Activated B cell treated with CpG ODN at 0.5 μM for 24 hours (primary cell): Measurements from ENCODE around the gene GHR. TPM values are rescaled to one million over a fixed set of nuclear protein-coding genes. Genes with fewer than 3 reads are reported as not detected.

ENCODE experiments used
- ATAC-seq: fragments of 200-7000 bp; cut with Tn5 transposase; one replicate; pipeline ENCODE4 v1.10.0; 2021; ENCODE audit warnings: low read depth, mild to moderate bottlenecking, moderate library complexity
- CTCF ChIA-PET: fragments of 350-600 bp; sonication (Branson Sonifier 250); formaldehyde crosslinking; loops from one replicate; lab custom pipeline; 2021; ENCODE audit warnings: antibody characterized with exemption; lab: Charles Lee
- POLR2A ChIA-PET: fragments of 350-600 bp; sonication (Branson Sonifier 250); formaldehyde crosslinking; loops from one replicate; lab custom pipeline; 2021; ENCODE audit warnings: antibody characterized with exemption; lab: Charles Lee
- DNase-seq: peaks from one replicate; pipeline ENCODE4 v3.0.0; 2022
- H3K27ac Mint-ChIP-seq: one replicate; pipeline ENCODE4 v1.8.0; 2020; ENCODE audit warnings: mixed read lengths
- H3K27me3 Mint-ChIP-seq: one replicate; pipeline ENCODE4 v1.8.0; 2021; ENCODE audit warnings: mixed read lengths
- H3K36me3 Mint-ChIP-seq: one replicate; pipeline ENCODE4 v1.8.0; 2021; ENCODE audit warnings: low read depth, mixed read lengths
- H3K4me1 Mint-ChIP-seq: one replicate; pipeline ENCODE4 v1.8.0; 2021; ENCODE audit warnings: mixed read lengths
- H3K4me3 Mint-ChIP-seq: one replicate; pipeline ENCODE4 v1.8.0; 2020; ENCODE audit warnings: mild to moderate bottlenecking, mixed read lengths
- H3K9me3 Mint-ChIP-seq: one replicate; pipeline ENCODE4 v1.8.0; 2020; ENCODE audit warnings: mixed read lengths
- CTCF ChIP-seq: fragments of 200-600 bp; IDR thresholded peaks from one replicate; pipeline ENCODE4 v1.8.0; 2022; ENCODE audit warnings: antibody characterized with exemption, mild to moderate bottlenecking
- intact Hi-C: fragments of 100-400 bp; cut with micrococcal nuclease; formaldehyde crosslinking; loops from one replicate; pipeline ENCODE4 v1.15.1; 2024
- total RNA-seq: library from RNA; stranded (reverse); gene quantifications from 2 replicates; pipeline ENCODE4 v1.2.3, GENCODE V29; 2022

Gene GHR
- total RNA-seq, 1 donor from 2014 or later: not detected

GRCh38 chr5:42400474-42400873 is 22.8 kb upstream of the GHR start:
- CTCF ChIA-PET: no interaction called here
- no peak for TF ChIP-seq CTCF
- POLR2A ChIA-PET: no interaction called here

GRCh38 chr5:42403236-42403635 is 20.0 kb upstream of the GHR start:
- Mint-ChIP-seq H3K36me3 (no peaks in the 10 kb centered on the region), H3K4me3 (no peak overlapping the region), H3K27me3 (no peaks in the 10 kb centered on the region), H3K4me1 (no peaks in the 10 kb centered on the region), H3K27ac (no peak overlapping the region), H3K9me3 (no peaks in the 10 kb centered on the region)
- DNase-seq: no peak
- TF ChIP-seq CTCF: no peak
- no peak for ATAC-seq
- intact Hi-C loops: no loop called here
- POLR2A ChIA-PET: no interaction called here
- CTCF ChIA-PET: no interaction called here

More at GRCh38 chr5:42400474-42400873, 22.8 kb upstream of the GHR start:
- no peak overlapping the region for H3K27ac Mint-ChIP-seq
- no peak overlapping the region for H3K4me3 Mint-ChIP-seq
- H3K27me3 Mint-ChIP-seq: no peaks in the 10 kb centered on the region
- H3K4me1 Mint-ChIP-seq: no peaks in the 10 kb centered on the region
- no peaks in the 10 kb centered on the region for H3K36me3 Mint-ChIP-seq
- DNase-seq: no peak
- intact Hi-C loops: no loop called here
- no peaks in the 10 kb centered on the region for H3K9me3 Mint-ChIP-seq
- no peak for ATAC-seq

- Mint-ChIP-seq H3K9me3 (no peaks in the 10 kb centered on the region), H3K36me3 (no peaks in the 10 kb centered on the region), H3K4me3 (no peak overlapping the region), H3K27ac (no peak overlapping the region), H3K27me3 (no peaks in the 10 kb centered on the region), H3K4me1 (no peaks in the 10 kb centered on the region)
- no peak for DNase-seq
- no peak for TF ChIP-seq CTCF
- intact Hi-C loops: no loop called here
- ChIA-PET POLR2A (no interaction called here), CTCF (no interaction called here)
- ATAC-seq: no peak
Observed at GRCh38 chr5:42404366-42404765, 18.9 kb upstream of the GHR start.

GRCh38 chr5:42419294-42419693 is 3.9 kb upstream of the GHR start:
- ATAC-seq: no peak
- CTCF ChIA-PET: no interaction called here
- Mint-ChIP-seq H3K4me3 (no peak overlapping the region), H3K27ac (no peak overlapping the region), H3K9me3 (peaks cover 2% of the 10 kb centered on the region), H3K36me3 (no peaks in the 10 kb centered on the region), H3K4me1 (no peaks in the 10 kb centered on the region), H3K27me3 (no peaks in the 10 kb centered on the region)
- no peak for TF ChIP-seq CTCF
- intact Hi-C loops: no loop called here
- no peak for DNase-seq
- POLR2A ChIA-PET: no interaction called here

GRCh38 chr5:42422656-42423280 is 471 bp upstream of the GHR start:
- ATAC-seq: no peak
- intact Hi-C loops: no loop called here
- H3K4me3 Mint-ChIP-seq: no peak overlapping the region
- no peak overlapping the region for H3K27ac Mint-ChIP-seq
- no peaks in the 10 kb centered on the region for H3K36me3 Mint-ChIP-seq
- TF ChIP-seq CTCF: no peak
- no peaks in the 10 kb centered on the region for H3K4me1 Mint-ChIP-seq
- POLR2A ChIA-PET: no interaction called here
- CTCF ChIA-PET: no interaction called here
- H3K9me3 Mint-ChIP-seq: no peaks in the 10 kb centered on the region
- peaks cover 5% of the 10 kb centered on the region for H3K27me3 Mint-ChIP-seq
- DNase-seq: no peak
